Measurements from ENCODE around the gene CHADL. TPM values are rescaled to one million over a fixed set of nuclear protein-coding genes. Genes with fewer than 3 reads are reported as not detected.

The CHADL gene
- total RNA-seq, 1 donor from 2014 or later, result 0.61 TPM

DNA sequence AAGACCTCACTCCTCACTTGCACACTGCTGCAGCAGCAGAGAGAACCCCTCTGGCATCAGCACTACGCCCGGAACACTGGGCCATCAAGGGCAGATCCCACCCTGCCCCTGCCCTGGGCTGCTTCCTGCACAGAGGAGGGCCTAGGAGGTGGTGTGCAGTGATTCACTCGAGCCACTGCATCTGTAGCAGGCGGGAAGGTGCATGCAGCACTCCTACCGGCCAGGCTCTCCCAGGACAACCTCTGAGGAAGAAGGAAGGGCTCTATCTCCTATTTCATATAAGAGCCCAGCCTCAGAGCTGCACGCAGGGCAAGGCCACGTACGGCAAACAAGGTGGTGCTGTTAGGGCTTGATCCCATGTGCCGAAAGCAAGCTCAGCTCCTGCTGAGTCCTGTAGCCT is 31.1 kb upstream of the CHADL start:
- H3K27ac Mint-ChIP-seq (ENCODE audit: unreplicated experiment), result no peak overlapping the region
- no peaks in the 10 kb centered on the region for H3K27me3 Mint-ChIP-seq (ENCODE audit: low read depth)
- peaks cover 11% of the 10 kb centered on the region for H3K36me3 Mint-ChIP-seq (ENCODE audit: low read depth)
- H3K4me3 Mint-ChIP-seq, result no peak overlapping the region
- no peaks in the 10 kb centered on the region for H3K9me3 Mint-ChIP-seq
- DNase-seq (ENCODE audit: low read depth, low spot score), result no peak
- H3K4me1 Mint-ChIP-seq, result no peaks in the 10 kb centered on the region
- TF ChIP-seq CTCF (conservative IDR thresholded peaks at IDR 0.05), result no peak

DNA sequence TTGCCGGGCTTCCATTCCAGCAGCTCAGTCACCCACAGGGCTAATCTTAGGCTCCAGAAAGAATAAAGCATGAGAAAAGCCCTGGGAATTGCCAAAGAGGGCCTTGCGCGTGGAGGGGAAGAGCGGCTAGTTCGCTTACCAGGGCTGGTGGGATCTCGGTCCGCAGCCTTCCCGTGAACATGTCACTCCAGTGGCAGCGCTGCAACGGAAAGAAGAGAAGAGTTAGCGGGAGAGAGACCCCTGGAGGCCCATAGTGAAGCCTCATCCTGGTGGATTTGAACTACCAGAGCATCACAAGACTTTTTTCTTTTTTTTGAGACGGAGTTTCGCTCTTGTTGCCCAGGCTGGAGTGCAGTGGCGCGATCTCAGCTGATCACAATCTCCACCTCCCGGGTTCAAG is 27.2 kb upstream of the CHADL start:
- no peak for DNase-seq (ENCODE audit: low read depth, low spot score)
- Mint-ChIP-seq H3K4me1 (peaks cover 3% of the 10 kb centered on the region), H3K36me3 (ENCODE audit: low read depth) (peaks cover 14% of the 10 kb centered on the region)

DNA sequence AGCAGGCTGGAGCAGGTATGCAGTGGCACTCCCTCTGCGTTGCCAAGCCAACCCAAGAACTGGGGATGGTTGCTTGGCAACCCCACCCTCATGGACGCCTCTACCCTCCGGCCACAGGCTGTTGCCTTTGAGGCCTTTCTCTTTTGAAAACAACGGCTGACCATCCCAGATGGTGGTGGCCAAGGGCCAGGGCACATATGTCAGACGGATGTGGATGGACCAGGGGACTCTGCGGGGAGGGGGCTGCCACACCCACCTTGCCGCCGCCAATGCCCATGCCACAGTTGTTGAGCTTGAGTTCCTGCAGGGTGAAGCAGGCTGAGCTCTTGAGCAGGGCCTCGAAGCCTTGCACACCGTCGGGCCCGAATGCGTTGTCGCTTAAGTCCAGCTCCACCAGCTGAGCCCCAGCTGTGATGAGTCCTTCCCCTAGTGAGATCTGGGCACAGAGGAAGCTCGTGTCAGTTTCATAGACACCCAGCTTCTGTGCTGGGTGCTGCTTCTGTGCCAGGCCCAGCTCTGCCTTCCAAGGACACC is 23.7 kb upstream of the CHADL start:
- H3K27ac Mint-ChIP-seq (ENCODE audit: unreplicated experiment), result no peak overlapping the region

More for the DNA sequence above, 27.2 kb upstream of the CHADL start:
- no peak overlapping the region for H3K4me3 Mint-ChIP-seq
- no peak for TF ChIP-seq CTCF (conservative IDR thresholded peaks at IDR 0.05)
- H3K27ac Mint-ChIP-seq (ENCODE audit: unreplicated experiment), result no peak overlapping the region
- H3K27me3 Mint-ChIP-seq (ENCODE audit: low read depth), result no peaks in the 10 kb centered on the region
- no peaks in the 10 kb centered on the region for H3K9me3 Mint-ChIP-seq

GRCh38 chr22:41263704-41264103 is 23.0 kb upstream of the CHADL start:
- no peak for DNase-seq (ENCODE audit: low read depth, low spot score)
- H3K9me3 Mint-ChIP-seq, result no peaks in the 10 kb centered on the region
- TF ChIP-seq CTCF (conservative IDR thresholded peaks at IDR 0.05), result no peak
- H3K36me3 Mint-ChIP-seq (ENCODE audit: low read depth), result peaks cover 11% of the 10 kb centered on the region
- H3K27me3 Mint-ChIP-seq (ENCODE audit: low read depth), result no peaks in the 10 kb centered on the region
- no peak overlapping the region for H3K4me3 Mint-ChIP-seq
- H3K27ac Mint-ChIP-seq (ENCODE audit: unreplicated experiment), result no peak overlapping the region
- peaks cover 3% of the 10 kb centered on the region for H3K4me1 Mint-ChIP-seq

More for the DNA sequence above, 23.7 kb upstream of the CHADL start:
- Mint-ChIP-seq H3K9me3 (no peaks in the 10 kb centered on the region), H3K4me1 (peaks cover 3% of the 10 kb centered on the region), H3K36me3 (ENCODE audit: low read depth) (peaks cover 14% of the 10 kb centered on the region), H3K4me3 (no peak overlapping the region), H3K27me3 (ENCODE audit: low read depth) (no peaks in the 10 kb centered on the region)
- TF ChIP-seq CTCF (conservative IDR thresholded peaks at IDR 0.05), result no peak
- no peak for DNase-seq (ENCODE audit: low read depth, low spot score)

GRCh38 chr22:41262250-41262765 is 21.6 kb upstream of the CHADL start:
- no peaks in the 10 kb centered on the region for H3K27me3 Mint-ChIP-seq (ENCODE audit: low read depth)
- TF ChIP-seq CTCF (conservative IDR thresholded peaks at IDR 0.05), result no peak
- H3K4me3 Mint-ChIP-seq, result no peak overlapping the region
- H3K9me3 Mint-ChIP-seq, result no peaks in the 10 kb centered on the region
- peaks cover 11% of the 10 kb centered on the region for H3K36me3 Mint-ChIP-seq (ENCODE audit: low read depth)
- DNase-seq (ENCODE audit: low read depth, low spot score), result no peak
- no peak overlapping the region for H3K27ac Mint-ChIP-seq (ENCODE audit: unreplicated experiment)
- peaks cover 3% of the 10 kb centered on the region for H3K4me1 Mint-ChIP-seq

Data from neural crest cell (in vitro differentiated cells).